GM19328 (cell line): ENCODE measurements around the gene MYADML2.

Experiments
- ATAC-seq: cut with Tn5 transposase; IDR thresholded peaks from one replicate; pipeline ENCODE4 v1.9.1; 2021; ENCODE audit warnings: mild to moderate bottlenecking, moderate library complexity; ENCODE audit not compliant: unreplicated experiment

The MYADML2 gene

DNA sequence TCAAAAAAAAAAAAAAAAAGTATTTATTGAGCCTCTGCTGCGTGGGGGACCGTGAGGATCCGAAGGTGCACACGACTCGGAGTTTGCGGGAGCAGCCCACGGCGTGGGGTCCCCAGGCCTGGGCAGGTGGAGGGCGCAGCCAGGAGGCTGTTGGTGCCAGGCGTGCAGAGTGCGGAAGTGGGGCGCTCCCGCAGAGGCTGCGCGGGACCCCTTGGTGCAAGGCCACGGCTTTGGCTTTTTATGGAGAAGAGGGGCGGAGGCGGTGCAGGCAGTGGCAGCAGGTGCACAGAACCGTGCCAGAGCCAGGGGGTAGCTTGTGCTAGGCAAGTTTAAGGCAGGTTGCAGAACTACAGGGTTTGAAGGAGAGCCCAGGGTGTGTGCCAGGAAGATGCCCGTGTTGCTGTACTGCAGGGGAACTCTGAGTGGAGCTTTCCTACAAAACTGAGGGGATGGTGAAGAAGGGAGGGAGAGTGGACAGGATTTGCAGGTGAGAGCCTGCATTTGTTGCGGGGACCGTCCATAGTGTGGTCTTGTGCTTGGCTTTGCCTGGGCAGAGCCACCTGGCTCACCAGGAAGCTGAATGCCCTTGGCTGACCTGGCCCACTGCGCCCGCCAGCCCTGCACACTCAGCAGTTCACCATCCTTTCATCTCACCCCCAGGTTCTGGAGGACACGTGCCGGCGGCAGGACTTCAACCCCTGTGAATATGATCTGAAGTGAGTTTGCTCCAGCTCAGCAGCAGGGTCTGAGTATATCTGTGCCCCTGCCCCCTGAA, 31.7 kb upstream of the MYADML2 start:
- ATAC-seq = no peak

DNA sequence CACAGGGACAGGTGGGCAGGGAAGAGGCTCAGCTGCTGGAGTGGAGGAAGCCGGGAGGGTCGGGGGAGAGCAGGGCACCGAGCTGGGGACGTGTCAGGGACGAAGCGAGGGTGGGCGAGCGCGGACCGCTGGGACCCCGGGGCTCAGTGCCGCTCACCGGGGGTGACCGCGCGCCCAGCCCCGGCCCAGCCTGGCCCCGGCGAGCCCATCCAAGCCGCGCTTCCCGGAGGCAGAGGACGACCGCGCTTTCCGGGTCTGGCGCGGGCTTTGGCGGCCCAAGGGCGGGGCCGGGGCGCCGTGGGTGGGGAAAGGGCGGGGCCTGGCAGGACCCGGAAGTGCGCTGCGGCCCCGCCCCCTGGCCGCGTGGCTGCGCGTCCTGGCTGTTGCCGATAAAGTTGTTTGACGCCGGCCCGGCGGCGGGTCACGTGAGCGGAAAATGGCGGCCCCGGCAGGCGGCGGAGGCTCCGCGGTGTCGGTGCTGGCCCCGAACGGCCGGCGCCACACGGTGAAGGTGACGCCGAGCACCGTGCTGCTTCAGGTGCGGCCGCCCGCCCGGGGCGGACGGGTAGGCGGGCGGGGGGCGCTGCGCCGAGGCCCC, 30.3 kb upstream of the MYADML2 start, which contains the start of gene ASPSCR1:
ASPSCR1 (plus strand) TSS at position 419 of the 598 bp plus-strand sequence; CDS start at position 437, 18 bp downstream.
- ATAC-seq = peak; percentile 81

DNA sequence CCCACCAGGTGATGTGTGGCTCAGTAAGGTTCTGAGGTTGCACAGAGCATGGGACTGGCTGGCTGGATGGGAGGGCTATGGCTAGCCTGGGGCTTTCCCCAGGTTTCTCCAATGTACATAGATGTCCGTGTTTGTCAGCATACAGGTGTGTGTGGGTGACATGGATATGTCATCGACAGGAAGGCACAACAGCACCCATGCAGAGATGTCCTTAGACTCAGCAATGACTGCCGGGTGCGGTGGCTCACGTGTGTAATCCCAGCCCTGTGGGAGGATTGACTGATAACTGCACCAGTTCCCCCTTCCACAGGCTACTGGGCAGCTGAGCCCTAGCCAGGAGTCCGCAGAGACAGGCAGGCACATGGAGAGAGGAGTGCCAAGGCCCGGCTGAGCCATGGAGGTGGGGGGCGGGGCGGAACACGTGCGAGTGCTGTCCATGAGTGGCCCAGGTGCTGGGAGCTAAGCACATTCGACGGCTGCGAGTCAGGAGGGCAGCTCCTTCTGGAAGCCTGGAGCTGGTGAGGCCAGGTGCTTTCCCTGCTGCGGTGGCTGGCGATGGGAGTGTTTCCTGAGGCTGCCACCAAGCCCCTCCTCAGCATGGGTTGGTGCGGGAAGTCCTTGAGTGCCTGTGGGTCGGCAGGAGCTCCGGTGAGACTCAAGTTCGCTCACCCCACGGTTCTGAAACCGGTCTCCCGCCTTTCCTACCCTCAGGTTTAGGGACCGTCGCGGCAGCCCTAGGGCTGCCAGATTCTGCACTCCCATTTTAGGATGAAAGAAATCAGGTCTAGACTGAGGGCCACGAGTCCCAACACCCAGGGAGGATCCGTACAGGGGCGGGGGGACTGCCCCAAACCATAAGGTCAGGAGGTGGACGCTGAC, 29.5 kb upstream of the MYADML2 start:
- no peak for ATAC-seq

DNA sequence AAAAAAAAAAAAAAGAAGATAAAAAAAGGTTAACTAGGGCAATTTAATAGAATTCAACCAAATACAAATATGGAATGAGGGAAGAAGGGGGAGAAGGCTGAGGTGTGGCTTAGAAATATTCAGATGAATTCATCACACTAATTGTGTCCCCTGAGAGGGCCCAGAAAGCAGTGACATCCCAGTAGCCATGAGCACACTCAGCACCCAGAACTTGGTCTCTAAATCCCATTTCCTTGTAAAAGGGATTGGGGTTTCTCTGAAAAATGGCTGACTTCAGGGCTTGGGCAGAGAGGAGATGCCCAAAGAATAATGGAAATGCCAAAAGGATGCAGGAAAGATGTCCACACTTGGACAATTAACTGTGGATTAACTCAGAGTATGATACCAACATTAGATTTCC, 26.4 kb upstream of the MYADML2 start:
- no peak for ATAC-seq

DNA sequence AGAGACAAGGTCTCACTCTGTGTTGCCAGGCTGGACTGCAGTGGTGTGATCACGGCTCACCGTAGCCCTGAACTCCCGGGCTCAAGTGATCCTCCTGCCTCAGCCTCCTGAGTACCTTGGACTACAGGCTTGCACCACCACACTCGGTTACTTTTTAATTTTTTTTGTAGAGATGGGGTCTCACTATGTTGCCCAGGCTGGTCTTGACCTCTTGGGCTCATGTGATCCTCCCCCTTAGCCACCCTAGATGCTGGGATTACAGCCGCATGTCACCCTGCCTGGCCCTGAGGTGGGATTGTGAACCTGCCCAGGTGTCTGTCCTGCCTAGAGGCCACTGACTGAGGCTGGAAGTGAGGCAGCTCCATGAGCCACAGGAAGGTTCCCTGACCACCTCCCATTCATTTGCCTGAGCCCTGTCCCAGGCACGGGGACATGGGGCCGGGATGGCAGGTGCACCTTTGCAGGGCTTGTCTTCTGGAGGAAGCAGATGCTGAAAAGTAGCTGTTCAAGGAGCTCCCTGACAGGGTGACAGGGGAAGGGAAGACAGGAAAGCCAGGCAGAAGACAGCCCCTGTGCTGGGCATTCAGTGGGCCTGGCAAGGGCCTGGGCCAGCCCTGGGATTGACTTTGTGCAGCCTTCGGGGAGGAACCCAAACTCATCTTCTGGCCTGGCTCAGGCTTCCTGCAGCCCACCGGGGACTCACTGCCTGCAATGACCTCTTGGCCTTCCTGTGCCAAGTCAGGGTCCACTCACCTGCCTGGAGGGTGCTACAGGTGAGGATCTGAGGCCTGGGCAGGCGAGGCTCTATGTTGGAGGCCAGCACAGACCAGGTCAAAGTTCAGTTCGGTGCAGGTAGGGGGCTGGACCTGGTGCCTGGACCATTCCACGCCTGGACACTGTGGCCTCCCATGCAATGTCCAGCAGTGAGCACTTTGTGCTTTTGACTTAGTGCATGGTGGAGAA, 22.1 kb upstream of the MYADML2 start:
- ATAC-seq = no peak

DNA sequence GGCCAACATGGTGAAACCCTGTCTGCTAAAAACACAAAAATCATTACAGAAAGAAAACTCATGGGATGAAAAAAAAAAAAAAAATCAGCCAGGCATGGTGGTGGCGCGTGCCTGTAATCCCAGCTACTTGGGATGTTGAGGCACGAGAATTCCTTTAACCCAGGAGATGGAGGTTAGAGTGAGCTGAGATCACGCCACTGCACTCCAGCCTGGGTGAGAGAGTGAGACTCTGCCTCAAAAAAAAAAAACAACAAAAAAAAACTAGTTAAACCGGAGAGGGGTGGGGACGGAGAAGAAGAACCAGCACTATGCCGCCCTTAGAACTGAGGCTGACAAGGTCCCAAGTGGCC, 21.3 kb upstream of the MYADML2 start:
- ATAC-seq = no peak

DNA sequence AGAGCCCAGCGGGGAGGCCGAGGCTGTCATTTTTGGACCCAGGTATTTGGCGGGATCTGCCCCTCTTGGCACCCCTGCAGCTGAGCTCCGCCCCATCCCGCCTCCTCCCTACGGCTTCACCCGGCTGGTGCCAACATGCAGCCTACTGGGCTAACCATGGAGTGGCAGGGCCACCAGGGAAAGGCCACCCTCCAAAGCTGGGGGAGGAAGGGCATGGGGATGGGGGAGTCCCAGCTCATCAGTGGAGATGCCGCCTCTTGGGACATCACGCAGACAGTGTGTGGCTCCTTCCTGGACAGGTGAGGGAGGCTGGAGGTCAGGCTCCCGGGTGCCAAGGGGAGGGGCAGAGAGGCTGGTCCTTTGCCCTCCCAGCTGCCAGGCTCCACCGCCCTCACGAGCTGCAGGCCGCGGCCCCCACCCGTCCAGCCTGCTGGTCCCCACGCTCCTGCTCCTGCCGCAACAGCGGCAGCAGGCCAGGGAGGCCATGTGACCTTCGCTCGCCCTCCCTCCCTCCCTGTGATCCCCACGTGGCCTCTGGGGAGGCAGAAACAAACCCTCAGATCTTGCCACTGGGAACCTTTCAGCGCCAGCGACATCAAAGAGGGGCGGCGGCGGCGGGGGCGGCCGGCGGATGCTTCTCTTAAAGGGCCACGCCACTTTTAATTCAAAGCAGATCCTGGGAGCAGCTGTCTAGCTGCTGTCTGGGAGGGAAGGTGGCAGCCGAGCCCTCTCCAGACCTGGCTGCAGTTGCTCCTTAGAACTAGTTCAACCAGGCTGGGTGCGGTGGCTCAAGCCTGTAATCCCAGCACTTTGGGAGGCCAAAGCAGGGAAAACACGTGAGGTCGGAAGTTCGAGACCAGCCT, 20.7 kb upstream of the MYADML2 start:
- no peak for ATAC-seq

DNA sequence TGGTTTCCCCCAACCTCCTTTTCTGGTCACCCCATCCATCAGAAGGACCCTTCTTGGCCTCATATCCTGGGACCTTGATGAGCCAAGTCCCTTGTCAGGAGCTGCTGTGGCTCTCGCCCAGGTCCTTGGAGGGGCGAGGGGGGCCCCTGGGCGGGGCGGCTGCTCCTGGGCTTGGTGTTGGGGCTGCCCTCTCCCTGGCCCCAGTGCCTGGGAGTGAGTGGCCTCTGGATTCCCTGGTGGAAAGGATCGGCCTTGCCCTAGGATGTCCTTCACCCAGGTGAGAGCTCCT, 20.2 kb upstream of the MYADML2 start:
- ATAC-seq = no peak

DNA sequence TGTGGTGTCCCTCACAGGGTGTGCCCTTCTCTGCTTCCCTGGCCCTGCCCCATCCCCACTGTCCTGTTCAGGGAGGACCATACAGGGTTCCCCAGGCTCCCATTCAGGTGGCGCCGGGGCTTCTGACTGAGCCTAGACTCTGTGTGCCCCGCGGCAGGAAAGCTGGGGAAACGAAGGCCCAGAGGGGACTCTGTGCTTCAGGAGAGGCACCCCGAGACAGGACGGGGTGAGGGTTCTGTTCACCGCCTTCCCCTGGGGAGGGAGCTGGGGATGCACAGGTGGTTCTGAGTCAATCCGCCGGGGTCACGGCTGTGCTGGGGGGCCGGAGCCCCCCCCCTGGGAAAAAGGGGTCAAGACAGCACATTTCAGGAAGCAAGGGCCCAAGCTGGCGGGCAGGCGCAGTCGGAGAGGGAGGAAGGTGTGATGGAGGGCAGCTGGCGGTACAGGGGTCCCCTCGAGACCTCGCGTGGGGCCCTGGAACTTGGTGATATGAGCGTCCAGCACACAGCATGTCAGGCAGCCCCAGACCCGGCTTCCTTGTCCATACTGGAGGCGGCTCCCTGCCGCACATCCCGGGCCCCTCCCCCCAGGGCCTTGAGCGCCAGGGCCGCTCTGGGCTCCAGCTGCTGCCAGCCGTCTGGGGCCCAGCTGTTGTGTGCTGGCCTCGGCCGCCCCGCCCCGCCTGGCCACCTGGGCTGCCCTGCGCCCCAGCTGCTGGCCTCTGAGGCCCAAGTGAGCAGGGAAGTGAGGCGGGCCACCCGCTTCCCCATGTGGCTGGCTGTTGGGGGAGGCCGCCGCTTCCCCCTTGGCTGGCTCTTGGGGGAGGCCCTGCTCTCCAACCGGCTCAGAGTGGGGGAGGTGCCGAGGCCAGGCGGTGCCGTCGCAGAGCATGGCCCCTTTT, 19.6 kb upstream of the MYADML2 start:
- no peak for ATAC-seq

DNA sequence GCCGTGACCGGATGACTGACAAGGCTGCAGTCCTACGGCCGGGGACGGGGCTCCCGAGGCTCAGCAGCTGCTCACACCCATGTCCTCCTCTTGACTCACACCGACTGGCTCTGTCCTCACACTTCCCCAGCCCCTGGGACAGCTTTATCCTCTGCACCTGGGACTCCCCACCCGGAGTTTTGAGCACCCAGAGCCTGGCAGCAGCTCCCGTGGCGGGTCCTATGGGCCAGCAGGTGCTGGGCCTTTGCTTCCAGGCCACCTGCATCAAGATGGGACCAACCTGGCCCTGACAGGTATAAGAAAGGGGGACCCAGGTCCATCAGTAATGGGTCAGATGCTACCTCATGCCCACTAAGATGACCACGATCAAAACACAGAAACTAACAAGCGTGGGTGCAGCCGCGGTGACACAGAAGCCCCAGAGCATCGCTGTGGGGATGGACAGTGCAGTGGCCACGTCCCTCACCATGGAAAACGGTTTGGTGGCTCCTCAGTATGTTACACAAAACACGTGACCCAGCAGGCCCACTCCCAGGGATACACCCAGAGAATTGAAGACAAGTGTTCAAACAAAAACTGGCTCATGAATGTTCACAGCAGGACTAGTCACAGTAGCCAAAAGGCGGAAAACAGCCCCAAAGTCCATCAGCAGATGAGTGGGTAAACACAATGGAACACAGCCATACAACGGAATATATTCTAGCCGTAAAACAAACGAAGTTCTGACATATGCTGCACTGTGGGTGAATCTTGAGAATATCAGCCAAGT, 17.2 kb upstream of the MYADML2 start:
- no peak for ATAC-seq

DNA sequence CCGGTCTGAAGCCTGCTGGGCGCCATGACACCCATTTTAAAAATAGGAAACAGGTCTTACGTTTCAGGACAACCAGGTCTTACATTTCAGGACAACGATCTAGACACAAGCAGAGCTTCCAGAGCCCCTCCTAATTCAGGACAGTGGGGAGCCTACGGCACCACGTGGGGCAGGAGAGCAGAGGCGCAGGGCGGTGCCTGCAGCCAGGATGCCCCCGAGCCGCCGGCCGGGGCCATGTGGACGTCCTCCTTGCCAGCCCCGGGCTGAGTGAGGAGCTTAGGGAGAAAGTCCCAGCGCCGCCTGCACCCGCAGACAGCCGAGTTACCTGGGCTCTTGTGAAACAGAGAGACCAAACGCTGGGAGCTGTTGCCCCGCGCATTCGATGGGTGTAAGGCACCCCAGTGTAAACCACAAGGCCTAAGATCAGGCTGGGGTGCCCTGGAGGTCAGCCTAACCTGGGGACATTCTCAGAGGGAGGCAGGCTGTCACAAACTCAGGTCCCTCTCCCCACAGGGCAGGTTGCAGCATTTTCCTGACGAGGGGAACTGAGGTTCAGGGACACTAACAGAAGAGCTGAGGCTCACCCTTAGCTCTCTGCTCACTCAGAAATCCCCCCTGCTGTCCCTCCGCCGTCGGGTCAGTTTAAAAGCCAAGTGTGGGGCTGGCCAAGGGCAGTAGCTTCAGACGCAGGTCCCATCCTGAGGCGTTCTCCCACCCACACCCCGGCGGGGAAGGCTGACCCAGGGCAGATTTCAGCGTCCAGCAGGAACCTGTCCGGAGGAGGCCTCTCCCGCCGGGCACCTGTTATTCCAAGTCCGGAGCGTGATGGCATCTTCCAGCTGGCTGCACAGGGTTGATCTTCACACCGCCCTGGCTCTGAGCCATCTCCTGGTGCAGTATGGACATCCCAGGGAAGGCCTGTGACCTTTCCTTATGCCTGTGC, 15.7 kb upstream of the MYADML2 start:
- no peak for ATAC-seq

DNA sequence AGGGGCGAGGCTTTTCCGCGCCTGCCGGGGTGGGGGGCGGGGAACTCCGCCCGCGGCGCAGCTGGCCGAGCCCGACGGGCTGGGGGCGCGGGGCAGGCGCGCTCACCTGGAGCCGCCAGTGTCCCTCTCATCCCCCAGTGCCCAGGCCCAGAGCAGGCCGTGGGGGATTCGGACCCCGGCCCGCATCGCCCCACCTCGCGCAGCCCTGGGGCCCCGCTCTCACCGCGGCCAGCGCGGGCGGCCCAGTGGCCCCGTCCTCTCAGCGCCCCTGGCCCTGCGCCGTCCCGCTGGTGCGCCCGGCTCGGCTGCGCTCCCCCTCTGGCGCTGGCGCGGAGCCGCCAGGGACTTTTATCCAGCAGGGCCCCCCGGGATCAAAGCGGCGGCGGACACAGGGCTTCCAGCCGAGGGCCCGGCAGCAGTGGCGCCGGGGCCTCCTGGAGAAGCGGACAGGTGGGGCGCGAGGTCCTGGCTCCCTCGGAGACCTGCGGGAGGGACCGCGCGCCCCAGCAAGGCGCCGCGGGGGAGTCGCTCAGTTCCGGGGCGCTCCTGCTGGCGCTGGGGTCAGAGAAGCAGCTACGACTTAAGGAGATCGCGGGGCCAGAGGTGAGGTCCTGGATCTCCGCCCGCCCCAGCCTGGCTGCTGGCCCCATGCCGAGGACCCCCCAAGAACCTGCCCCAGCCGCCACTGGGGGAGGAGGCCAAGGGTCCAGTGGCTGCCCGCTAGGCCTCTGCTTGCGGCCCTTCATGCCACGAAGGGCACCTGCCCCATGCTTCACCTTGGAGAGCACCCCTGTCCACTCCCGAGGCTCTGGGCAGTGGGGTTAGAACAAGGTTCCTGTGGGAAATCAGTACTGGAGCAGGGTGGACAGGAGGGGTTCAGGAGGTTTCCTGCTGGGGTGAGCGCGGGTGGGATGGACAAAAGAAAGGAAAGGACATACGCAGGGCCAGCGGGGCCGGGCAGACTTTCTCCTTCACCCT, 14.8 kb upstream of the MYADML2 start:
- ATAC-seq = no peak

DNA sequence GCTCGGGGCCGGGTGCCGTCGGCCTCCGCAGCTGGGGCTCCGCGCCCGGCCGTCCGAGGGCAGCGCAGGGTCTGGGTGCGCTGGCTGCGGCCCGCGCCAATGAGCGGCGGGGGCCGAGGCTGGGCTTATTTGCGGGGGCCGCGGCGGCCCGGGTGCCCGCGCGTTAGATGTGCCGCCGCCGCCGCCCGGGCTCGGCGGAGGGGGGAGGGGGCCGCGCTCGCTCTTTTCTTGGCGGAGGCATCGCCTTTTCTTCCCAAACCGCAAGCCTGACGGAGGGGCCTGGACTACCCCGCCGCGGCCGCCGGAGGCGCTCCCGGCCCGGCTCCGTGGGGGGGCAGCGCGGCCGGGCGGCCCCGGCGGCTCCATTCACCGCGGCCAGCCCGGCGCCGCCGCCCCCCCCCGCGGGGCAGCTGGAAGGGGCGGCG, 14.1 kb upstream of the MYADML2 start, which contains the start of gene NOTUM:
NOTUM (minus strand) TSS at position 101 of the 425 bp plus-strand sequence. CDS start 278 bp downstream, outside the sequence.
- no peak for ATAC-seq

DNA sequence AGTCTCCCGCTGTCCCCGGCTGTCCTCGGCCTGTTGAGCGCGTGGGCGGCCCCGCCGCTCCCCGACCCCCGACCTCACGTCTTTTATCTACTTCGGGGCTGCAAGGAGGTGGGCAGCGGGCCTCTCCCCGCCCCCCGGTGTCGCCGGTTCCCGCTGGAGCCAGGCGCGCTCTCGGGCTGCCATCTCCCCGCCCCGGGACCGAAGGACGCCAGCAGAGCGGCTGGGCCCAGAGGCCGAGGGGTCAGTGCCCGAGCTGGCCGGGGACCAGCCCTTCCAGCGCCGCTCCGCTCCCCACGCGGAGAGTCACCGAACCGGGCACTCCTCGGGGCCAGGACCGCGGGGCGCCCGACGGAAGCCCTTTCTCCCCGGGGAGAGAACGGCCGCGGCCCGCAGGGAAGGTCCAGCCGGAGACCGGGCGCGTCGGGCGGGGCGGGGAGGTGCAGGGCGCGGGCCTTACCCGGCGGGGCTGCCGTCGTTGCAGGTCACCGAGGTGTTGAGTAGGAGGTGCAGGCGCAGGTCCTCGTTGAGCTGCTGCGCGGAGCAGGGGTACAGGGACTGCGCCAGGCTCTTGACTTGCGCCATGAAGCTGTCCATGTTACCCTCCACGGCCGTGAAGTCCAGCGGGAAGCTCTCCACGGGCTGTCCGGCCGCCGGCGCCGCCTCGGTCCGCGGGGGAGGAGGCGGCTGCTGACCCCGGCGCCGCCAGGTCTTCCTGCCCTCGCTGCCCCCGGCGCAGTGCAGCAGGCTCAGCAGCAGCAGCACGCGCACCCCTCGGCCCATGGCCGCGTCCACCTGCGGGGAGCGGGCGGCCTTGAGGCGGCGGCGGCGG, 13.3 kb upstream of the MYADML2 start:
- no peak for ATAC-seq
